GM12878 (cell line): ENCODE measurements around the gene UNC119B. TPM values are rescaled to one million over a fixed set of nuclear protein-coding genes. Genes with fewer than 3 reads are reported as not detected.

Source experiments
- EP300 ChIP-seq, 2 experiments: fragments of 150-350 bp in 1 of 2; IDR thresholded peaks; 2 replicates each; pipeline ENCODE4 v1.6.1; 2011 to 2012; ENCODE audit warnings: low read depth in 2 of 2, low read length in 2 of 2, borderline replicate concordance in 1 of 2, improper control_type of control experiment in 1 of 2, inconsistent platforms in 1 of 2; ENCODE audit not compliant: control insufficient read depth in 1 of 2
- EZH2 ChIP-seq: IDR thresholded peaks from 2 replicates; pipeline ENCODE4 v1.6.1; 2012; ENCODE audit warnings: low read depth, mild to moderate bottlenecking, control low read depth, inconsistent platforms, low read length, borderline replicate concordance; ENCODE audit not compliant: control insufficient read depth
- GABPA ChIP-seq: IDR thresholded peaks from 2 replicates; pipeline ENCODE4 v1.6.1; 2014; ENCODE audit warnings: antibody characterized with exemption, low read depth, mild to moderate bottlenecking, inconsistent platforms
- IKZF2 ChIP-seq, 2 experiments: fragments of 450-650 bp; IDR thresholded peaks; 2 replicates each; pipeline ENCODE4 v1.6.1; 2017; ENCODE audit warnings: mild to moderate bottlenecking in 2 of 2, moderate library complexity in 2 of 2
- IRF4 ChIP-seq: IDR thresholded peaks from 2 replicates; pipeline ENCODE4 v1.6.1; 2011; ENCODE audit warnings: low read depth, low read length
- RAD21 ChIP-seq: IDR thresholded peaks from 2 replicates; pipeline ENCODE4 v1.6.1; 2011; ENCODE audit warnings: mild to moderate bottlenecking, low read depth, low read length, moderate library complexity; ENCODE audit not compliant: insufficient read depth
- TARDBP ChIP-seq: IDR thresholded peaks from 2 replicates; pipeline ENCODE4 v1.6.1; 2016; ENCODE audit warnings: borderline replicate concordance
- TCF3 ChIP-seq: IDR thresholded peaks from 2 replicates; pipeline ENCODE4 v1.6.1; 2012; ENCODE audit warnings: low read depth, mild to moderate bottlenecking, low read length, borderline replicate concordance; ENCODE audit not compliant: insufficient read depth
- WRNIP1 ChIP-seq: IDR thresholded peaks from 2 replicates; pipeline ENCODE4 v1.6.1; 2011; ENCODE audit warnings: low read depth, low read length, improper control_type of control experiment, borderline replicate concordance
- polyA plus RNA-seq, 11 experiments: library from polyadenylated mRNA; depleted of rRNA in 4 of 11; unstranded in 6 of 11; stranded (reverse) in 5 of 11; fragments of >200 nt; fragmentation: Nextera tagmentation in 4 of 11; fragmentation: Illumina TruSeq in 1 of 11; extraction: Ambion mirVana in 4 of 11; extraction: Trizol in 1 of 11; gene quantifications; 1 replicate in 1 of 11; 2 replicates in 10 of 11; pipeline versions ENCODE4 v1.2.1 to v1.2.3, GENCODE V29; 2011 to 2016; ENCODE audit warnings: inconsistent platforms in 2 of 11, missing spikeins in 2 of 11, low read depth in 1 of 11
- total RNA-seq, 4 experiments: library from RNA; depleted of rRNA in 3 of 4; stranded (reverse); fragments of >200 nt in 3 of 4; fragmentation: Illumina TruSeq in 1 of 4; extraction: Trizol in 1 of 4; gene quantifications; 2 replicates each; pipeline versions ENCODE4 v1.2.1 to v1.2.3, GENCODE V29; 2013 to 2021
- TF ChIP-seq, protein P1 (sequence below): IDR thresholded peaks from 2 replicates; pipeline ENCODE4 v1.6.1; 2012; ENCODE audit warnings: low read depth, low read length, improper control_type of control experiment
- TF ChIP-seq, protein P2 (sequence below): fragments of 150-350 bp; IDR thresholded peaks from 2 replicates; pipeline ENCODE4 v1.6.1; 2014; ENCODE audit warnings: mild to moderate bottlenecking, low read depth, low read length
- TF ChIP-seq, protein P3 (sequence below): fragments of 450-650 bp; formaldehyde crosslinking; IDR thresholded peaks from 2 replicates; pipeline ENCODE4 v1.4.0; 2022; ENCODE audit warnings: mild to moderate bottlenecking, moderate library complexity
- TF ChIP-seq, protein P4 (sequence below): fragments of 450-650 bp; IDR thresholded peaks from 2 replicates; pipeline ENCODE4 v1.6.1; 2017; ENCODE audit warnings: antibody characterized with exemption, mild to moderate bottlenecking, moderate library complexity
- TF ChIP-seq, protein P5 (sequence below): fragments of 450-650 bp; IDR thresholded peaks from 2 replicates; pipeline ENCODE4 v1.6.1; 2016; ENCODE audit warnings: mild to moderate bottlenecking
- TF ChIP-seq, protein P6 (sequence below): IDR thresholded peaks from 2 replicates; pipeline ENCODE4 v1.6.1; 2012; ENCODE audit warnings: mild to moderate bottlenecking, low read depth, low read length

Gene UNC119B
- total and polyA plus RNA-seq, 10 of the 15 experiments (the other 5 are each of a cell fraction or from before 2014, with no cell fraction given), result 4.3 to 31.5 (median 10.5) TPM

DNA sequence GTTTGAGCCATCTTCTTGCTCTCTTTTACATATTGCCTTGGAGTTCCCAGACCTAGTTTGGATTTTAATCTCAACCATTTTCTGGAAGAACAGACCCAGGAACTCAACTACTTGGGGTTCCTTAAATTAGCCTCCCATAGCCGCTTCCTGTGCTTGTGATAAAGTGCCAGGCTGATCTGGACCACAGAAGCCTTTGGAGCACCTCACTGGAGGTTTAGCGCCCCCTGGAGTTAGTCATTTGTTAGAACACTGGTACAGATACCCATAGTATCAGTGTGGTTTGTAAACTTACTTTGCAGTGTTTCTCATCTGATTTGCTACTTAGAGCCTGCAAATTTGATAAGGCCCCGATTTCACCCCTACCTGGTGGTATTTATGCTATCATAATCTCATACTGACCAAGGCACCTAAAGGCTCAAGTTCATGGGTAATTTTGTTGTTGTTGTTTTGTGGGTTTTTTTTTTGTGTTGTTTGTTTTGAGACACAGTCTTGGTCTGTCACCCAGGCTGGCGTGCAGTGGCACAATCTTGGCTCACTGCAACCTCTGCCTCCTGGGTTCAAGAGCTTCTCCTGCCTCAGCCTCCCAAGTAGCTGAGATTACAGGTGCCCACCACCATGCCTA lies 3.7 kb downstream of the UNC119B start (continued):
- TF ChIP-seq EZH2 (no peak), RAD21 (peak; percentile 90), IRF4 (no peak), EP300 (IDR thresholded peaks at IDR 0.05; ENCODE audit: borderline replicate concordance in 1 of 2, control insufficient read depth in 1 of 2, low read depth in 2 of 2, low read length in 2 of 2) (no peak), IKZF2 (IDR thresholded peaks at IDR 0.05) (no peak), GABPA (0 out of 2 replicates have a peak, but pooled peaks have one; percentile 34), WRNIP1 (no peak), TCF3 (no peak), TARDBP (no peak)
- TF ChIP-seq, protein P1, sequence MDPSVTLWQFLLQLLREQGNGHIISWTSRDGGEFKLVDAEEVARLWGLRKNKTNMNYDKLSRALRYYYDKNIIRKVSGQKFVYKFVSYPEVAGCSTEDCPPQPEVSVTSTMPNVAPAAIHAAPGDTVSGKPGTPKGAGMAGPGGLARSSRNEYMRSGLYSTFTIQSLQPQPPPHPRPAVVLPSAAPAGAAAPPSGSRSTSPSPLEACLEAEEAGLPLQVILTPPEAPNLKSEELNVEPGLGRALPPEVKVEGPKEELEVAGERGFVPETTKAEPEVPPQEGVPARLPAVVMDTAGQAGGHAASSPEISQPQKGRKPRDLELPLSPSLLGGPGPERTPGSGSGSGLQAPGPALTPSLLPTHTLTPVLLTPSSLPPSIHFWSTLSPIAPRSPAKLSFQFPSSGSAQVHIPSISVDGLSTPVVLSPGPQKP, result no peak
- TF ChIP-seq, protein P2, sequence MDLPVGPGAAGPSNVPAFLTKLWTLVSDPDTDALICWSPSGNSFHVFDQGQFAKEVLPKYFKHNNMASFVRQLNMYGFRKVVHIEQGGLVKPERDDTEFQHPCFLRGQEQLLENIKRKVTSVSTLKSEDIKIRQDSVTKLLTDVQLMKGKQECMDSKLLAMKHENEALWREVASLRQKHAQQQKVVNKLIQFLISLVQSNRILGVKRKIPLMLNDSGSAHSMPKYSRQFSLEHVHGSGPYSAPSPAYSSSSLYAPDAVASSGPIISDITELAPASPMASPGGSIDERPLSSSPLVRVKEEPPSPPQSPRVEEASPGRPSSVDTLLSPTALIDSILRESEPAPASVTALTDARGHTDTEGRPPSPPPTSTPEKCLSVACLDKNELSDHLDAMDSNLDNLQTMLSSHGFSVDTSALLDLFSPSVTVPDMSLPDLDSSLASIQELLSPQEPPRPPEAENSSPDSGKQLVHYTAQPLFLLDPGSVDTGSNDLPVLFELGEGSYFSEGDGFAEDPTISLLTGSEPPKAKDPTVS, result no peak
- TF ChIP-seq, protein P3, sequence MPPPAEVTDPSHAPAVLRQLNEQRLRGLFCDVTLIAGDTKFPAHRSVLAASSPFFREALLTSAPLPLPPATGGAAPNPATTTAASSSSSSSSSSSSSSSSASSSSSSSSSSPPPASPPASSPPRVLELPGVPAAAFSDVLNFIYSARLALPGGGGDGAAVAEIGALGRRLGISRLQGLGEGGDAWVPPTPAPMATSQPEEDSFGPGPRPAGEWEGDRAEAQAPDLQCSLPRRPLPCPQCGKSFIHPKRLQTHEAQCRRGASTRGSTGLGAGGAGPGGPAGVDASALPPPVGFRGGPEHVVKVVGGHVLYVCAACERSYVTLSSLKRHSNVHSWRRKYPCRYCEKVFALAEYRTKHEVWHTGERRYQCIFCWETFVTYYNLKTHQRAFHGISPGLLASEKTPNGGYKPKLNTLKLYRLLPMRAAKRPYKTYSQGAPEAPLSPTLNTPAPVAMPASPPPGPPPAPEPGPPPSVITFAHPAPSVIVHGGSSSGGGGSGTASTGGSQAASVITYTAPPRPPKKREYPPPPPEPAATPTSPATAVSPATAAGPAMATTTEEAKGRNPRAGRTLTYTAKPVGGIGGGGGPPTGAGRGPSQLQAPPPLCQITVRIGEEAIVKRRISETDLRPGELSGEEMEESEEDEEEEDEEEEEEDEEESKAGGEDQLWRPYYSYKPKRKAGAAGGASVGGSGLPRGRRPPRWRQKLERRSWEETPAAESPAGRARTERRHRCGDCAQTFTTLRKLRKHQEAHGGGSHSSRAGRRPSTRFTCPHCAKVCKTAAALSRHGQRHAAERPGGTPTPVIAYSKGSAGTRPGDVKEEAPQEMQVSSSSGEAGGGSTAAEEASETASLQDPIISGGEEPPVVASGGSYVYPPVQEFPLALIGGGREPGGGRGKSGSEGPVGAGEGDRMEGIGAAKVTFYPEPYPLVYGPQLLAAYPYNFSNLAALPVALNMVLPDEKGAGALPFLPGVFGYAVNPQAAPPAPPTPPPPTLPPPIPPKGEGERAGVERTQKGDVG (CRISPR knock-in tag), result no peak
- TF ChIP-seq, protein P4, sequence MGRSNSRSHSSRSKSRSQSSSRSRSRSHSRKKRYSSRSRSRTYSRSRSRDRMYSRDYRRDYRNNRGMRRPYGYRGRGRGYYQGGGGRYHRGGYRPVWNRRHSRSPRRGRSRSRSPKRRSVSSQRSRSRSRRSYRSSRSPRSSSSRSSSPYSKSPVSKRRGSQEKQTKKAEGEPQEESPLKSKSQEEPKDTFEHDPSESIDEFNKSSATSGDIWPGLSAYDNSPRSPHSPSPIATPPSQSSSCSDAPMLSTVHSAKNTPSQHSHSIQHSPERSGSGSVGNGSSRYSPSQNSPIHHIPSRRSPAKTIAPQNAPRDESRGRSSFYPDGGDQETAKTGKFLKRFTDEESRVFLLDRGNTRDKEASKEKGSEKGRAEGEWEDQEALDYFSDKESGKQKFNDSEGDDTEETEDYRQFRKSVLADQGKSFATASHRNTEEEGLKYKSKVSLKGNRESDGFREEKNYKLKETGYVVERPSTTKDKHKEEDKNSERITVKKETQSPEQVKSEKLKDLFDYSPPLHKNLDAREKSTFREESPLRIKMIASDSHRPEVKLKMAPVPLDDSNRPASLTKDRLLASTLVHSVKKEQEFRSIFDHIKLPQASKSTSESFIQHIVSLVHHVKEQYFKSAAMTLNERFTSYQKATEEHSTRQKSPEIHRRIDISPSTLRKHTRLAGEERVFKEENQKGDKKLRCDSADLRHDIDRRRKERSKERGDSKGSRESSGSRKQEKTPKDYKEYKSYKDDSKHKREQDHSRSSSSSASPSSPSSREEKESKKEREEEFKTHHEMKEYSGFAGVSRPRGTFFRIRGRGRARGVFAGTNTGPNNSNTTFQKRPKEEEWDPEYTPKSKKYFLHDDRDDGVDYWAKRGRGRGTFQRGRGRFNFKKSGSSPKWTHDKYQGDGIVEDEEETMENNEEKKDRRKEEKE, result no peak
- TF ChIP-seq, protein P5, sequence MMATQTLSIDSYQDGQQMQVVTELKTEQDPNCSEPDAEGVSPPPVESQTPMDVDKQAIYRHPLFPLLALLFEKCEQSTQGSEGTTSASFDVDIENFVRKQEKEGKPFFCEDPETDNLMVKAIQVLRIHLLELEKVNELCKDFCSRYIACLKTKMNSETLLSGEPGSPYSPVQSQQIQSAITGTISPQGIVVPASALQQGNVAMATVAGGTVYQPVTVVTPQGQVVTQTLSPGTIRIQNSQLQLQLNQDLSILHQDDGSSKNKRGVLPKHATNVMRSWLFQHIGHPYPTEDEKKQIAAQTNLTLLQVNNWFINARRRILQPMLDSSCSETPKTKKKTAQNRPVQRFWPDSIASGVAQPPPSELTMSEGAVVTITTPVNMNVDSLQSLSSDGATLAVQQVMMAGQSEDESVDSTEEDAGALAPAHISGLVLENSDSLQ, result no peak
- TF ChIP-seq, protein P6, sequence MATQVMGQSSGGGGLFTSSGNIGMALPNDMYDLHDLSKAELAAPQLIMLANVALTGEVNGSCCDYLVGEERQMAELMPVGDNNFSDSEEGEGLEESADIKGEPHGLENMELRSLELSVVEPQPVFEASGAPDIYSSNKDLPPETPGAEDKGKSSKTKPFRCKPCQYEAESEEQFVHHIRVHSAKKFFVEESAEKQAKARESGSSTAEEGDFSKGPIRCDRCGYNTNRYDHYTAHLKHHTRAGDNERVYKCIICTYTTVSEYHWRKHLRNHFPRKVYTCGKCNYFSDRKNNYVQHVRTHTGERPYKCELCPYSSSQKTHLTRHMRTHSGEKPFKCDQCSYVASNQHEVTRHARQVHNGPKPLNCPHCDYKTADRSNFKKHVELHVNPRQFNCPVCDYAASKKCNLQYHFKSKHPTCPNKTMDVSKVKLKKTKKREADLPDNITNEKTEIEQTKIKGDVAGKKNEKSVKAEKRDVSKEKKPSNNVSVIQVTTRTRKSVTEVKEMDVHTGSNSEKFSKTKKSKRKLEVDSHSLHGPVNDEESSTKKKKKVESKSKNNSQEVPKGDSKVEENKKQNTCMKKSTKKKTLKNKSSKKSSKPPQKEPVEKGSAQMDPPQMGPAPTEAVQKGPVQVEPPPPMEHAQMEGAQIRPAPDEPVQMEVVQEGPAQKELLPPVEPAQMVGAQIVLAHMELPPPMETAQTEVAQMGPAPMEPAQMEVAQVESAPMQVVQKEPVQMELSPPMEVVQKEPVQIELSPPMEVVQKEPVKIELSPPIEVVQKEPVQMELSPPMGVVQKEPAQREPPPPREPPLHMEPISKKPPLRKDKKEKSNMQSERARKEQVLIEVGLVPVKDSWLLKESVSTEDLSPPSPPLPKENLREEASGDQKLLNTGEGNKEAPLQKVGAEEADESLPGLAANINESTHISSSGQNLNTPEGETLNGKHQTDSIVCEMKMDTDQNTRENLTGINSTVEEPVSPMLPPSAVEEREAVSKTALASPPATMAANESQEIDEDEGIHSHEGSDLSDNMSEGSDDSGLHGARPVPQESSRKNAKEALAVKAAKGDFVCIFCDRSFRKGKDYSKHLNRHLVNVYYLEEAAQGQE, result no peak
